Cerebellar cortex (tissue), 1 donor: ENCODE measurements around the gene PRR32.
A peak's percentile ranks its signal among the peaks of the same experiment; 100 is the strongest.
"Not testable (repeated sequence)": the region's sequence is repeated elsewhere in the genome, so short reads cannot be mapped to it uniquely, and the experiment has no call there.

Source experiments
- DNase-seq: peaks from one replicate; pipeline ENCODE4 v3.0.0-alpha.2; 2015; ENCODE audit warnings: low spot score

The PRR32 gene, protein sequence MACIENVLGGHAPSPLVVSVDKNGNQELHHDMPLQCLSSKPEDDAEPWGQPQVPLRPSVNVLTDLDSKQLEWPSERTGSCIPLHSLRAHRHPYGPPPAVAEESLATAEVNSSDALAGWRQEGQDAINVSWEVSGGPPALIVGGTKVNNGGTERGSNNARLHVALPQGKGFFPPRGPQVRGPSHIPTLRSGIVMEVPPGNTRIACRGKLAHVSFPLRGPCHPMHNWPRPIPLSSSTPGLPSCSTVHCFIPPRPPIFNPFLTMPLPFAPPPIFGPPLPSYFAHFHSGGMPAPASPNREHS

GRCh38 chrX:126819429-126819828 is at the start of gene PRR32:
Gene PRR32, plus strand, starts transcription at chrX:126819729. Its CDS starts 115 bp downstream, at chrX:126819844.
- no peak for DNase-seq

DNA sequence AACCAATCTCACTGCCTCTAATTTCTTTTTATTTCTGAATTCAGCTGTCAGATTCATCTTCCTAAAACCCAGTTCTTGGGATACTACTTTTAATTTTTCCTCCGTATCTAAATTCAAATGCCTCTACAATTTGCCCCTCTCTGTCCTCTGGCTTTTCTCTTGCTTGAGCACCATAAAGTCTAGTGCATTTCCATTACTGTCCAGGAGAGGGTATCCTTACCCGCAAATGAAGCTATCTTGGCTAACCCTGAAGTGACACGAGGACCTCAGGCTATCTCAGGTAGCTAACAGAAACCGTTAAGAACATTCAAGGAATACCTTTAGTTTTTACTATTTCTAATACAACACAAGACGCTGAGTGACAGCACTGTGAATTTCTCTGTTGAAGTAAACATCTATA is 49.4 kb upstream of the PRR32 start:
- DNase-seq: peak; percentile 3

DNA sequence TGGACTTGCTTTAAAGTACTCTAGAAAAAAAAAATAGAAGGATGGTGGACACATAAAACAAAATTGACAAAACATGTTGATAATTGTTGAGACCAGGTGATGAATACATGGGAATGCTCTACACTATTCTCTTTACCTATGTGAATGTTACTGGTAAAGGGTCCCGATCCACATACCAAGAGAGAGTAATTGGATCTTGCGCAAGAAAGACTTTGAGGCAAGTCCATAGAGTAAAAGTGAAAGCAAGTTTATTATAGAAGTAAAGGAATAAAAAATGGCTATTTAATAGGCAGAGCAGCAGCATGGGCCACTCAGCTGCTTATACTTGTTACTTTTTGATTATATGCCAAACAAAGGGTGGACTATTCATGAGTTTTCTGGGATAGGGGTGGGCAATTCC is 34.0 kb upstream of the PRR32 start:
- DNase-seq: no peak

GRCh38 chrX:126799059-126799458 is 20.5 kb upstream of the PRR32 start:
- no peak for DNase-seq

DNA sequence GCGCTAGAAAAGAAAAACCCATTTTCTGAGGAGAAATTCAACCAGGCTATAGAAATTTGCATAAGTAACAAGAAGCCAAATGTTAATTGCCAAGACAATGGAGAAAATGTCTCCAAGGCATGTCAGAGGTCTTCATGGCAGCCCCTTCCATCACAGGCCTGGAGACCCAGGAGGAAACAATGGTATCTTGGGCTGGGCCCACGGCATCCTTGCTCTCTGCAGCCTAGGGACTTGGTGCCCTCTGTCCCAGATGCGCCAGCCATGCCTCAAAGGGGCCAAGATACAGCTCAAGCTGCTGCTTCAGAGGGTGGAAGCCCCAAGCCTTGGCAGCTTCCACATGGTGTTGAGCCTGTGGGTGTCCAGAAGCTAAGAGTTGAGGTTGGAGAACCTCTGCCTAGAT is 12.7 kb upstream of the PRR32 start:
- DNase-seq: not testable (repeated sequence)

- DNase-seq: no peak
Observed at GRCh38 chrX:126815806-126816205, 3.7 kb upstream of the PRR32 start.

GRCh38 chrX:126820700-126821420 is 1.3 kb downstream of the PRR32 start:
- no peak for DNase-seq

DNA sequence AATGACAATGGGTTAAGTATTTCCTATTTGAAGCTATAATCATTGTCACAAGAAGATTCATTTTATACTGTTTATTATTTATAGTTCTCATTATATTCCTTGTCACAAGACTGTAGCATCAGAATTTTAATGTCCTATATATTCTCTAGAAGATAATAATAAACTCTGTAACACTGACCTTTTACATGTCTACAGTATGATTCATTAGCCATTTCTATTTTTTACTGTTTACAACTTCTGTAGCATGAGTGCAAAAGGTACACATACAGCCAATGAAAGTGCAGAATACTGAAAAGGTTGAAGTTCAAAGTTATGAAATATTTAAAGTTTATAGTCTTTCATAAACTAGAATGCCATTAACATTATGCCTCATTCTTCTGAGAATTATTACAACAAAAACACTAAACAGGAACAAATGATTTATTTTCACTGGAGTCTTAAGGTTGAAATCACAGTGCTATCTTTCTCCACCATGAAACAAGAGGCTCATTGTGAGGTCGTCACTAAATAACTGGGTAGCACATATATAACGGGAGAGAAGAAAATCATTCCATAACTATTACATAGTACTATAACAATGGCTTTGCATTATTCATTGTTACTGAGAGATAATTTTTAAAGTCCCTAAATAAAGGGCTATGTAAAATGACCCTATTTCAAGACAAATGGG is 4.9 kb downstream of the PRR32 start:
- DNase-seq: no peak

GRCh38 chrX:126825566-126826193 is 6.2 kb downstream of the PRR32 start:
- DNase-seq: no peak

- peak; percentile 2 for DNase-seq
Observed at GRCh38 chrX:126836186-126836585, 16.7 kb downstream of the PRR32 start.

DNA sequence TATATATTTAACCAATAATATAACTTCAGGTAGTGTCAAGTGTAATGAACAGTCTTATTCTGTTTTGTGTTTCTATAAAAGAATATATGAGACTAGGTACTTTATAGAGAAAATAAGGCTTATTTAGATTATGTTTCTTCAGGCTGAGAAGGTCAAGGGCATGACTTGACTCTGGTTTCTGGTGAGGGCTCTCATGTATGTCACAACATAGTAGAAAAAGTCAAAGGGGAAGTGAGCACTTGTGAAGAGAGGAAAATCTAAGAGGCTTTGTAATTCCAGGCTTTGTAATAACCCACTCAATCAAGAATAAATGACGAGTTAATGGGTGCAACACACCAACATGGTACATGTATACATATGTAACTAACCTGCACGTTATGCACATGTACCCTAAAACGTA is 27.6 kb downstream of the PRR32 start:
- no peak for DNase-seq

DNA sequence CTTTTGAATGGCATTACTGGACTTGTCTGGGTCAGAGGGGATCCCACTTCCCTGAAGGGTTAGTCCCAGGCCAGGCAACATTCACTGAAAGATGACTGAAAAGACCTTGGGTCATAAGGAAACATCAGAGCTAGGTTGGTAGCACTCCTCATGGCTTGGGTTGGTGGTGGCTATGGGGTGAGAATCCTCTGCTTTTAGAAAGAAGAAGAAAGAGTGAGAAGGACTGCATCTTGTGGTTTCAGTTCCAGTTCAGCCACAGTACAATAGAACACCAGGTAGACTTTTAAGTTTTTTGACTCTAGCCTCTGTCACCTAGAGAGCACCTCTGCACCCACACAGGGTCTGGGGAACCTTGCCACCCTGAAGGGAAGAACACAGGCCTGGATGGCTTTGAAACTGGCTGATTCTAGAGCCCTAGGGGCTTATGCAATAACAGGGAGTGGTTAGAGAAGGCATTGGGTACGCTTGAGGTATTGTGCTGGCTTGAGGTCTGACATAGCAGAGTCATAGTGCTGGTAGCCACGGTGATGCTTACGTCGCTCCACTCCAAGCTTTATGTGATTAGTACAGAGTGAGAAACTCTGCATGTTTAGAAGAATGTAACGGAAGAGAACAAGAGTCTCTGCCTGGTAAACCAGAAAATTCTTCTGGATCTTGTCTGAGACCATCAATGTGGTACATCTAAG is 36.5 kb downstream of the PRR32 start:
- no peak for DNase-seq
